Measurements from ENCODE around the gene PRIMA1. TPM values are rescaled to one million over a fixed set of nuclear protein-coding genes. Genes with fewer than 3 reads are reported as not detected.

The PRIMA1 gene
- total RNA-seq, 2 experiments from 2014 or later, result not detected

DNA sequence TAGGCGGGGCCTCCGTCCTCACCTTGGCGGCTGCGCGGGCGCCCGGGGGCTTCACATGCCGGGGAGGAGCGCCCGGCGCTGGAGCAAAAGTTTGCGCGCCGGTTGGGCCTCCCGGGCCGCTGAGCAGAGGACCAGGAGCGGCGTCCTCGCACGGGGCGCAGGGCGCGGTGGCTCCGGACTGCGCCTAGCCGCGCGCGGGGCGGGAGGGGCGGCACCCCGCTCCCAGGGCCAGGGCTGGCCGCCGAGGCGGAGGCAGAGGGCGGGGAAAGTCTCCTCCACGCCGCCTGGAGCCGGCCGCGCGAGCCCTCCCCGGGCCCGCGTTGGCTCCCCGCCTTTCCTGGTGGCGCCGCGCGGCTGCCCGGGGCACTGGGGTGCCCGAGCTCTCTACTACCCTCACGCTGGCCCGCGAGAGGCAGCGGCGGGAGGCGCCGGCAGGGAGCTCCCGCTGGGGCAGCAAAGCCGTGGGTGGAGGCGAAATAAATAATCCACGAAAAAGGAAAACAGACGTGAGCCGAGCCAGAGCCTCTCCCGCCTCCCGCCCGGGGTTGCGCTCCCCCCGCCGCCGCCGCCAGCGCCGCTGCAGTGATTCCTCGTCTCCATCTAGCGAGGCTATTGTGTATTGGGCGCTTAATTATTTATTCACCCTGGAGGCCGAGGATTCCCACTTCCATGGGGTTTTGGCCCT is 400 bp upstream of the PRIMA1 start:
- ATAC-seq (ENCODE audit: low read depth) (no peak), DNase-seq (no peak)
- Mint-ChIP-seq H3K4me3 (no peak overlapping the region), H3K36me3 (no peaks in the 10 kb centered on the region), H3K27me3 (peaks cover 55% of the 10 kb centered on the region), H3K27ac (no peak overlapping the region), H3K9me3 (no peaks in the 10 kb centered on the region), H3K4me1 (no peaks in the 10 kb centered on the region)
- POLR2A ChIA-PET, result no interaction called here

DNA sequence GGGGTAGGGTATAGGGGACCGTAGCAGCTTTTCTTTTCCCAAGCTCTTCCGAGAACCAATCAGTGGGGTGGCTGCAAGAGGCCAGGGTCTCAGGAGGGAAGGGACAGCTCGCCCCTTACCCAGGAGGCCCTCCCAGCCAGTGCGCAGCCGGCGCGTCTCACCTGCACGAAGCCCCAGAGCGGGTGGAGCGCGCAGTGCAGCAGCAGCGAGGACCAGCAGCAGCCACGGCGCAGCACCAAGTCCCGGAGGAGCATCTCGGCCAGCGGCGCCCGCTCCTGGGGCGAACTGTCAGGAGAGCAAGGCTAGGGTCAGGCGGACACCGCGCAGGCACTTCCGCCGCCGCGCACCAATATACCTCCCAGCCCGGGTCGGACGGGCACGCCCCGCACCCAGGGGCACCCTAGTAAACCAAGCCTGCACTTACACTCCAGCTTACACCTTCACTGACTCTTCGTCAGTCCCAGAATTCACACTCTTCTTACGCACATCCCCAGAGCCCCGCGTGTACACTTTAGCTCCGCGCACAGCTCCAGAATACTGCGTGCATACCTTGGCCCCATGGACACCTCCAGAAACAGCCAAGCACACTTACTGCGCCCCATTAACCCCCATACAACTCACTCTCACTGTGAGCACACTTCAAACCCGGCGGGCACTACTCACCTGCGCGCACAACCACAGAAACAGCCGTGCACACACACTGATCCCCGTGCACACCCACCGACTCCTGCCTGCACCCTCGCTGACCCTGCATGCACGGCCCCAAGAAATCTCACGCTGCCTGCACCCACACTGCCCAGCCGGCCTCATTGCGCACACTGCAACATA is 606 bp downstream of the PRIMA1 start:
- no peak for DNase-seq
- Mint-ChIP-seq H3K4me1 (no peaks in the 10 kb centered on the region), H3K9me3 (no peaks in the 10 kb centered on the region), H3K4me3 (no peak overlapping the region), H3K27me3 (peaks cover 55% of the 10 kb centered on the region), H3K27ac (no peak overlapping the region), H3K36me3 (no peaks in the 10 kb centered on the region)
- ATAC-seq (ENCODE audit: low read depth), result no peak
- POLR2A ChIA-PET, result no interaction called here

DNA sequence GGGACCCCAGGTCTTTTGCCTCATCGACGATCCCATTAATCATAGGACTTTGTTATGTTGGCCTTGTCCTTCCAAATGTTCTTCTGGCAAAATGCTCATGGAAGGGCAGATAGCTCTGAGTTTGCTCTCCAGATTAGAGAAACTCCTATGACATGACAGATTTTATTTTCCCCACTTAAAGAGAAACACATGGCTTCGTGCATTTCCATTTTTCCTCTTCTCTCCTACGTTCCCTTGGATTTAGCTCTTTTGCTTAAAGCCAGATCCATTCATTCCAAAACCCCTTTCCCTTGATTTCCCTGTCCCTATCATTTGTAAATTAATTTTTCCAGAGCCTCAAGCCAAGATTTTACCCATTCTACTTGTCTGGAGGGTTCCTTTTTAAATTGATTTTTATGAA is 2.9 kb downstream of the PRIMA1 start:
- Mint-ChIP-seq H3K36me3 (no peaks in the 10 kb centered on the region), H3K9me3 (no peaks in the 10 kb centered on the region), H3K27ac (no peak overlapping the region), H3K27me3 (peaks cover 44% of the 10 kb centered on the region), H3K4me3 (no peak overlapping the region), H3K4me1 (no peaks in the 10 kb centered on the region)
- ATAC-seq (ENCODE audit: low read depth), result no peak
- POLR2A ChIA-PET, result no interaction called here
- no peak for DNase-seq

DNA sequence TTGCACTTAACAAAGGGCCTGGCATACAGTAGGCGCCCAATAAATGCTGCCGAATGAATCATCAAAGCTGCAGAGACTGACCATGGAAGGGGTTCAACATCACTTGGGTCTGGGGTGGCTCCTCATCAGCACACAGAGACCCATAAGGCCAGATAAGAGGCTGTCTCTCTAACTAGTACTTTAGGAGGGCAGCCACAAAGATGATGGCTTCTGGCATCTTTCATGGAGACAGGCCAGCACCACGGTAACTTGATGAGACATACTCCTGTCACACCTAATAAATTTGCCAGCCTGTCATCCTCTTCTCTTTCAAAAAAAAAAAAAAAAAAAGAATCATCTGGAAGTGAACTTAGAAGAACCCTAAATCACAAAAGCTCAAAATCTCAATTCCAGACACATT is 3.4 kb downstream of the PRIMA1 start:
- no peak for DNase-seq
- peaks cover 39% of the 10 kb centered on the region for H3K27me3 Mint-ChIP-seq
- no peak overlapping the region for H3K4me3 Mint-ChIP-seq
- no peaks in the 10 kb centered on the region for H3K36me3 Mint-ChIP-seq
- no peak for ATAC-seq (ENCODE audit: low read depth)
- H3K4me1 Mint-ChIP-seq, result no peaks in the 10 kb centered on the region
- H3K9me3 Mint-ChIP-seq, result no peaks in the 10 kb centered on the region
- no peak overlapping the region for H3K27ac Mint-ChIP-seq
- POLR2A ChIA-PET, result no interaction called here

DNA sequence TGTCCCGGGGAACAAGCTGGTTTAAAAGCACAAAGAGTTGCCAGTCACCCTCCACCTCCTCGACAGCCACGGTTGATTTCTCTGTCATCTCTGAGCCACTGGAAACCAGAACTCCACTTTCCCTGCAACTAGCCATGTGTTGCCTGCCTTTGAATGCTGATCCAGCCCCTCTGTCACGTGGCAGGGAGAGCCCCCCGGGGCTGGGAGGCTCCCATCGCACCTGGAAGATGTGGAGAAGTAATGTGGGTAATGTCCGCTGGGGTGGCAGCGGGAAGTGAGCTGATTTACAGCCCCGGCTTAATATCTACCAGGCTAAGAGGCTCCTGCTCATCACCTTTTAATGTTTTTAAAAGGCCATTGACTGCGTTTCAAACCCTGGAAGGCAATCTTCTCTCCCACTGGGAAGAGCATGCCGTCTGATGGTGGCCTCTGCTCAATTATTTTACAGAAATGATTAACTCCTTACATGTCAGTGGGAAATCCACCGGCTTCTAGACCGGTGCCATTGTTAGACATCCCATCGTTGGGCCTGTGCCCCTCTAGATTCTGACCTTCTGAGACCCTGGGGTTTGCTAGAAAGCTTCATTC is 7.4 kb downstream of the PRIMA1 start:
- Mint-ChIP-seq H3K27me3 (peaks cover 6% of the 10 kb centered on the region), H3K9me3 (no peaks in the 10 kb centered on the region), H3K4me1 (no peaks in the 10 kb centered on the region), H3K36me3 (no peaks in the 10 kb centered on the region), H3K4me3 (no peak overlapping the region), H3K27ac (no peak overlapping the region)
- ATAC-seq (ENCODE audit: low read depth), result no peak
- DNase-seq, result no peak
- POLR2A ChIA-PET, result no interaction called here

DNA sequence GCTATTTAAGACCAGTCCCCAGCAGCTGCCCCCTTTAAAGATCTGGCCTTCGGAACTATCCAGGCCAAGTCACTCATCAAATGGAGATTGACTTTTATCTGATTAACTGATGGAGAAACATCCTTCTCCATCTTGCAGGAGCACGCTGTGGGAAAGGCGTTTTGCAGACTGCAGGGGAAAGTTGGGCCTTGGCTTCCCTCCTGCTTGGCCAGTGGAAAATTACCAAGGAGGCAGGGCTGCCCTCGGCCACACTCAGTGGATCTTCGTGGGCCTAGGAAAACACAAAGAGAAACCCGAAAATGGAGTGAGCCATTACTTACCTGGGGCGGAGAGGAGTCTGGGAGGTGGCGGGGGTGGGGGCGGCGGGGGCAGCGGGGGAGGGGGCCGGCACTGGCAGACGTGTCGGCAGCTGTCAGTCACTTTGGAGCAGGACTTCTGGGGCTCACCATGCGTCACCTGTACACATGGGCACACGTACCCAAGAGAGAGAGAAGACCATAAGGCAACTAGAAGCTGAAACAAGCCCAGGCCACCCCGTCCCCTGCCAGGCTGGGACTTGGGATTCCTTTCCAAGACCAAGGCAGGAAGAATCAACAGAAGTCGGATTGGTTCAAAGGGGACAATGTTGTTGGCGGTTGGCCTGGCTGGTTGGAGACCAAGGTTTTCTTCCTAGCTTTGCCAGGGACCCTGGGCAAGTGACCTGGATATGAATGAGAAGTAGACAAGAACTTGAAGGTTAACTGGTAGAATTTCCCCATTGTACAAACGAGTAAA is 9.2 kb downstream of the PRIMA1 start:
- no peak overlapping the region for H3K27ac Mint-ChIP-seq
- ATAC-seq (ENCODE audit: low read depth) (no peak), DNase-seq (no peak)
- H3K4me1 Mint-ChIP-seq, result no peaks in the 10 kb centered on the region
- no peak overlapping the region for H3K4me3 Mint-ChIP-seq
- H3K36me3 Mint-ChIP-seq, result no peaks in the 10 kb centered on the region
- POLR2A ChIA-PET, result no interaction called here
- H3K27me3 Mint-ChIP-seq, result no peaks in the 10 kb centered on the region
- H3K9me3 Mint-ChIP-seq, result no peaks in the 10 kb centered on the region

DNA sequence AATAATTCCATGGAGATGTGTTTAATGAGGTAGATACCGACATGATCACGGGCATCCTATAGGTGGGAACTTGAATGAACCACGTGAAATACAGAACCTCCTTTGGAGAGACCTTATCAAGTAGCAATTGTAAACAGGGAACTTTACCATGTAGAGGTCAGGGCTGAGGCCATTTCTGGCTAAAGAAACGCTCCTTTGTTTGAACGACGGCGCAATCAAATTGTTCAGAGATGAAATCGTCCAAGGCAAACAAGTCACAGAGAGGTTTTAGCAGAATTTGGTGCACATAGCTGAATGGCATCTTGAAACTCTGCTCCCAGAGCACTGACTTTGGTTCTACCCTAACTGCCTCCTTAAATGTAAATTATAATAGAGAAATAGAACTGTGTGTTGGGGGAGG is 9.8 kb downstream of the PRIMA1 start:
- no peak for DNase-seq
- H3K4me1 Mint-ChIP-seq, result no peaks in the 10 kb centered on the region
- H3K27me3 Mint-ChIP-seq, result no peaks in the 10 kb centered on the region
- no peak overlapping the region for H3K27ac Mint-ChIP-seq
- POLR2A ChIA-PET, result no interaction called here
- no peaks in the 10 kb centered on the region for H3K36me3 Mint-ChIP-seq
- no peak for ATAC-seq (ENCODE audit: low read depth)
- H3K9me3 Mint-ChIP-seq, result no peaks in the 10 kb centered on the region
- H3K4me3 Mint-ChIP-seq, result no peak overlapping the region

DNA sequence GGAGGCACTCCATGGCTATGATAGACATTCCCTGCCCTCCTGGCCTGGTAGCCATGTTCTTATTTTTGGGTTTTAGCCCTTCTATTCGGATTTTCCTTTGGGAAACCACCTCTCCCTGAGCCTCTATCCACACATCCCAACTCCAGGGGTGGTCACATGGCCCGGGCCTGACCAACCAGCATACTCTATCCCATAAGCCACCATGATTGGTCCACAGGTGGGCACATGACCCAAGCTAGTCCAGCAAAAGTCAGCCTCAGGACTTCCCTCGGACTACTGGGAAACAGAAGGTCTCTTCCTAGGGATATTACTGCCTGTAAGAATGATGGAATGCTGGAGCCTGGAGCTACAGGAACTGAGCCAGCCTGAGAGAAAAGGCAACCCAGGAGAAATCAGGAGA is 12.5 kb downstream of the PRIMA1 start:
- POLR2A ChIA-PET, result no interaction called here
- no peaks in the 10 kb centered on the region for H3K4me1 Mint-ChIP-seq
- no peak overlapping the region for H3K4me3 Mint-ChIP-seq
- H3K36me3 Mint-ChIP-seq, result no peaks in the 10 kb centered on the region
- no peaks in the 10 kb centered on the region for H3K27me3 Mint-ChIP-seq
- DNase-seq (no peak), ATAC-seq (ENCODE audit: low read depth) (no peak)
- no peak overlapping the region for H3K27ac Mint-ChIP-seq
- no peaks in the 10 kb centered on the region for H3K9me3 Mint-ChIP-seq

DNA sequence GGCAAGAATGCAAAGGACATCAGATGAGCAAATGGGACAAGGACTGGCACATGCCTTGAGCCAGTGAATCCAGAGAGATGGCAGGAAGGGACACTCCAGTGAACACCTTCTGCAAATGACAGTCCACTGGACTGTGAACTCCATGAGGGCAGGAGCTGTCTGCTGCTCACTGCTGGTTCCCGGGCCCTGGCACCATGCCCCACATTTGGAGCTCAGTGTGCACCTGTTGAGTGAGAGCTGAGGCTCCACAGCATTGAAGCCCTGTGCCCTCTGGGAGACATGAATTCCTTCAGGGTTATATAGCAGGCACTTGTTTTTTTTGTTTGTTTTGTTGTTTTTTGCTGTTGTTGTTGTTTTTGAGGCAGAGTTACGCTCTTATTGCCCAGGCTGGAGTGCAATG is 13.1 kb downstream of the PRIMA1 start:
- no peak overlapping the region for H3K27ac Mint-ChIP-seq
- no peak for DNase-seq
- ATAC-seq (ENCODE audit: low read depth), result no peak
- no peak overlapping the region for H3K4me3 Mint-ChIP-seq
- H3K27me3 Mint-ChIP-seq, result no peaks in the 10 kb centered on the region
- no peaks in the 10 kb centered on the region for H3K4me1 Mint-ChIP-seq
- POLR2A ChIA-PET, result no interaction called here
- H3K36me3 Mint-ChIP-seq, result no peaks in the 10 kb centered on the region
- H3K9me3 Mint-ChIP-seq, result no peaks in the 10 kb centered on the region

DNA sequence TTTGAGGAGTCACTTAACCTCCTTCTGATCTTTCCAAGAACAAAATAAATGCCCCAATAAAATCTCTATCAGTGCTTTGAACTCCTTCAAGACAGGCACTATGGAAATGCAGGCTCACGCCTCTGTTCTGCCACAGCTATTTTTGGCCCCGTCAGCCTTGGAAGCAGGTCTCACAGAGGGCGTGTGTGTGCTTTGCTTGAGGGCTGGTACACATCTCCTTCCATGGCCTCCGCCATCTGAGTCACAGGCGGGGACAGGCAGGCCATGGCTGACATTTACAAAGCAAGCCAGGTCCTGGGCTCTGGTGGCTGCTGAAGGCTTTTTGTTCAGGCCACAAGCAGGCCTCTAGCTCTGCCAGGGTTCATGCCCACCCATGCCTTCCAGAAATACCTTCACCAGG is 16.0 kb downstream of the PRIMA1 start:
- Mint-ChIP-seq H3K27me3 (no peaks in the 10 kb centered on the region), H3K4me3 (no peak overlapping the region)

DNA sequence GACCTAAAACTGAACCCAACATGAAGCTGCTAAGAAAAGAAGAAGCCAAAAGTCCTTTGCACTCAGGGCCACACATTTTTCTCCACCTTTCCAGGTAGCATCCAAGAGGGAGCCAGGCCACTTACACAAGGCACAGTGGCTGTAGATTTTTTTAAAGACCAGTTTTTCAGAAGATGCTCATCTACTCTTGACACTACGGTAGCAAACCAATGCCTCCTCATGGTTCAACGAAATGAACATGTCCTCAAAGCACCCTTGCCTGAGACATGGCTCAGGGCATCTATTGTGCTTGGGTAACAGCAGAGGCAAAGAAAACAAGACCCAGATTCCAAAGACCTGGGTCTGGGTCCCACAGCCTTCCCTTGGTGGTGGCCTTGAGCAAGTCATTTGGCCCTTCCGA is 22.3 kb downstream of the PRIMA1 start:
- POLR2A ChIA-PET, result no interaction called here

More for the DNA sequence above, 16.0 kb downstream of the PRIMA1 start:
- Mint-ChIP-seq H3K4me1 (no peaks in the 10 kb centered on the region), H3K9me3 (no peaks in the 10 kb centered on the region), H3K36me3 (no peaks in the 10 kb centered on the region), H3K27ac (no peak overlapping the region)
- no peak for DNase-seq
- ATAC-seq (ENCODE audit: low read depth), result no peak
- POLR2A ChIA-PET, result no interaction called here

DNA sequence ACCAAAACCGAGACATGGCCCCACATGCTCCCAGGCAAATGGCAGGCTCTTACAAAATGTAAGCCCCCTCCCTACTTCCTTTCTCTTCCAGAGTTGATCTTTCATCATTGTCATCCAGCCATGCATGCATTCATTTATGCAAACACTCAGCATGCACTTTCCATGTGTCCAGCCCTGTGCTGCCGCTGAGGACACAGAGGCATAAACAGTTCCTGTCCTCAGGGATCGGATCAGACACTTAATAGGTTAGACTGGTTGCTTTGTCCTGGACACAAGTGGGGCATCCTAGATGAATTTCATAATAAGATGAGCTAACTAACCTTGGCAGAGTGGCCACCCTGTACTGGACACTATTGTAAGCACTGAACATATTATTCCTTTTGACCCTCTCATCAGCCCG is 23.1 kb downstream of the PRIMA1 start:
- Mint-ChIP-seq H3K27me3 (peaks cover 14% of the 10 kb centered on the region), H3K4me1 (no peaks in the 10 kb centered on the region), H3K4me3 (no peak overlapping the region), H3K9me3 (no peaks in the 10 kb centered on the region), H3K36me3 (no peaks in the 10 kb centered on the region), H3K27ac (no peak overlapping the region)
- ATAC-seq (ENCODE audit: low read depth) (no peak), DNase-seq (no peak)
- POLR2A ChIA-PET, result no interaction called here

More for the DNA sequence above, 22.3 kb downstream of the PRIMA1 start:
- Mint-ChIP-seq H3K27me3 (peaks cover 7% of the 10 kb centered on the region), H3K36me3 (no peaks in the 10 kb centered on the region), H3K4me3 (no peak overlapping the region), H3K4me1 (no peaks in the 10 kb centered on the region), H3K9me3 (no peaks in the 10 kb centered on the region), H3K27ac (no peak overlapping the region)
- DNase-seq, result no peak
- no peak for ATAC-seq (ENCODE audit: low read depth)

DNA sequence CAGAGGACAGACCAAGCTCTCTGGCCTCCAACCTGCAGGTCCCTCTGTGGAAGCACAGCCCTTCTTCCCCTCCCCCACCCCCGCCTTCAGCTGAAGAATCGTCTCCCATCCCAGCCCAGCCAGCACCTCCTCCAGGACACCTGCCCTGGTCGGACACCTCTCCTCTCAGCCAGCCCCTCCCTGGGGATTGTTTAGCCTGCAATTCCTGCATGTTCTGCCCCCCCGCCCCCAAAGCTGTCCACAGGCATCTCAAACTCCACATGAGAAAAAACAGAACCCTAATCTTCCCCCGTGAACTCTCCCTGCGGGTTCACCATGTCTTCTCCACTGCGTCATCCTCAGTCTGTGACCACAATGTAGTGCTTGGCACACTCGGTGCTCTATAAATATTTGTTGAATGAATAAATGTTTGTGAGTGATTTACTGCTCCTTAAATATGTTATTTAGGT is 24.1 kb downstream of the PRIMA1 start:
- POLR2A ChIA-PET, result no interaction called here
- ATAC-seq (ENCODE audit: low read depth), result no peak
- no peak for DNase-seq
- no peak overlapping the region for H3K4me3 Mint-ChIP-seq
- peaks cover 21% of the 10 kb centered on the region for H3K27me3 Mint-ChIP-seq
- no peak overlapping the region for H3K27ac Mint-ChIP-seq
- no peaks in the 10 kb centered on the region for H3K9me3 Mint-ChIP-seq
- no peaks in the 10 kb centered on the region for H3K4me1 Mint-ChIP-seq
- no peaks in the 10 kb centered on the region for H3K36me3 Mint-ChIP-seq

Data from activated naive CD8-positive, alpha-beta T cell treated with anti-CD3 and anti-CD28 coated beads, Interleukin-2, amount 10 ng/mL, durations not matched to agents 7 days and 5 days (primary cell).